Karpas-422 (cell line): ENCODE measurements around the gene KRT76. TPM values are rescaled to one million over a fixed set of nuclear protein-coding genes. Genes with fewer than 3 reads are reported as not detected.

Source experiments
- DNase-seq: peaks from one replicate; pipeline ENCODE4 v3.0.0-alpha.2; 2015
- H2AFZ ChIP-seq: fragments of 200-600 bp; sonication (generic); 2 replicates; pipeline ENCODE4 v1.6.1; 2014; ENCODE audit warnings: antibody characterized with exemption, low read length, mixed read lengths
- H3K27ac ChIP-seq: fragments of 200-600 bp; sonication (generic); 2 replicates; pipeline ENCODE4 v1.5.1; 2014; ENCODE audit warnings: mild to moderate bottlenecking, low read length, moderate library complexity
- H3K27me3 ChIP-seq: fragments of 200-600 bp; sonication (generic); 2 replicates; pipeline ENCODE4 v1.6.1; 2014; ENCODE audit warnings: low read length, mixed read lengths
- H3K36me3 ChIP-seq: fragments of 200-600 bp; sonication (generic); 2 replicates; pipeline ENCODE4 v1.6.1; 2014; ENCODE audit warnings: low read length, mixed read lengths; ENCODE audit not compliant: insufficient read depth
- H3K4me1 ChIP-seq: fragments of 200-600 bp; sonication (generic); 2 replicates; pipeline ENCODE4 v1.6.1; 2014; ENCODE audit warnings: mild to moderate bottlenecking, low read length, mixed read lengths
- H3K4me2 ChIP-seq: fragments of 200-600 bp; sonication (generic); 2 replicates; pipeline ENCODE4 v1.6.1; 2014; ENCODE audit warnings: low read length, low read depth, mild to moderate bottlenecking; ENCODE audit not compliant: poor library complexity, severe bottlenecking
- H3K4me3 ChIP-seq: fragments of 200-600 bp; sonication (generic); 2 replicates; pipeline ENCODE4 v1.5.1; 2014; ENCODE audit warnings: mild to moderate bottlenecking, antibody characterized with exemption, low read length, mixed read lengths
- H3K79me2 ChIP-seq: fragments of 200-600 bp; sonication (generic); 2 replicates; pipeline ENCODE4 v1.6.1; 2014; ENCODE audit warnings: mild to moderate bottlenecking, low read length, mixed read lengths
- H3K9ac ChIP-seq: fragments of 200-600 bp; sonication (generic); 2 replicates; pipeline ENCODE4 v1.6.0; 2014; ENCODE audit warnings: low read length
- H3K9me2 ChIP-seq: fragments of 200-600 bp; sonication (generic), shearing (Covaris generic); replicated peaks from 2 replicates; pipeline ENCODE4 v1.6.0; 2014; ENCODE audit warnings: mild to moderate bottlenecking, low read length, moderate library complexity; ENCODE audit not compliant: insufficient read depth
- H3K9me3 ChIP-seq: fragments of 300-700, 200-600 bp; sonication (generic); 2 replicates; pipeline ENCODE4 v1.6.1; 2014; ENCODE audit warnings: low read length, mixed read lengths
- H4K20me1 ChIP-seq: fragments of 200-600 bp; sonication (generic); 2 replicates; pipeline ENCODE4 v1.6.1; 2014; ENCODE audit warnings: mild to moderate bottlenecking, antibody characterized with exemption, low read length, low read depth; ENCODE audit not compliant: insufficient read depth
- total RNA-seq: library from RNA; depleted of rRNA; stranded (reverse); fragments of >200 nt; shearing (Covaris generic); gene quantifications from 2 replicates; pipeline ENCODE4 v1.2.3, GENCODE V29; 2014; ENCODE audit warnings: low replicate concordance

Gene KRT76
- total RNA-seq, 1 experiment from 2014 or later, result not detected

GRCh38 chr12:52783563-52784316, 6.6 kb upstream of the KRT76 start:
- H3K79me2 ChIP-seq, result no peaks in the 10 kb centered on the region
- H3K27ac ChIP-seq, result no peak overlapping the region
- H3K4me3 ChIP-seq, result no peak overlapping the region
- H4K20me1 ChIP-seq, result peaks cover 9% of the 10 kb centered on the region; the same call in 1 of the 2 replicates
- H3K4me2 ChIP-seq, result no peak overlapping the region
- no peak for DNase-seq
- peaks cover 21% of the 10 kb centered on the region for H3K4me1 ChIP-seq
- no peak overlapping the region for H3K9ac ChIP-seq
- H3K9me2 ChIP-seq, result no peaks in the 10 kb centered on the region
- H3K9me3 ChIP-seq, result no peaks in the 10 kb centered on the region
- H3K27me3 ChIP-seq, result no peaks in the 10 kb centered on the region
- no peak overlapping the region for H2AFZ ChIP-seq
- no peaks in the 10 kb centered on the region for H3K36me3 ChIP-seq

- no peaks in the 10 kb centered on the region for H3K79me2 ChIP-seq
- no peaks in the 10 kb centered on the region for H3K27me3 ChIP-seq
- no peak overlapping the region for H3K4me3 ChIP-seq
- H2AFZ ChIP-seq, result no peak overlapping the region
- H3K9me2 ChIP-seq, result no peaks in the 10 kb centered on the region
- no peak overlapping the region for H3K9ac ChIP-seq
- DNase-seq, result peak; percentile 16
- H4K20me1 ChIP-seq, result peaks cover 5% of the 10 kb centered on the region; the same call in 1 of the 2 replicates
- H3K27ac ChIP-seq, result no peak overlapping the region
- H3K36me3 ChIP-seq, result no peaks in the 10 kb centered on the region
- H3K4me1 ChIP-seq, result peaks cover 16% of the 10 kb centered on the region
- H3K4me2 ChIP-seq, result no peak overlapping the region
- no peaks in the 10 kb centered on the region for H3K9me3 ChIP-seq
Measured at GRCh38 chr12:52782502-52782901, 5.4 kb upstream of the KRT76 start.

- Histone ChIP-seq H2AFZ (no peak overlapping the region), H3K4me1 (peaks cover 16% of the 10 kb centered on the region), H4K20me1 (peaks cover 5% of the 10 kb centered on the region; the same call in 1 of the 2 replicates), H3K27ac (no peak overlapping the region), H3K4me3 (no peak overlapping the region), H3K27me3 (no peaks in the 10 kb centered on the region), H3K9me3 (no peaks in the 10 kb centered on the region), H3K4me2 (no peak overlapping the region), H3K9ac (no peak overlapping the region), H3K79me2 (no peaks in the 10 kb centered on the region), H3K9me2 (no peaks in the 10 kb centered on the region), H3K36me3 (no peaks in the 10 kb centered on the region)
- DNase-seq, result peak; percentile 39
Measured at GRCh38 chr12:52781399-52782082, 4.4 kb upstream of the KRT76 start.

- no peaks in the 10 kb centered on the region for H3K9me2 ChIP-seq
- H3K27ac ChIP-seq, result no peak overlapping the region
- peaks cover 9% of the 10 kb centered on the region for H3K4me1 ChIP-seq
- no peak overlapping the region for H3K9ac ChIP-seq
- peaks cover 5% of the 10 kb centered on the region; the same call in 1 of the 2 replicates for H4K20me1 ChIP-seq
- H3K36me3 ChIP-seq, result no peaks in the 10 kb centered on the region
- H3K9me3 ChIP-seq, result no peaks in the 10 kb centered on the region
- H3K4me2 ChIP-seq, result no peak overlapping the region
- no peaks in the 10 kb centered on the region for H3K27me3 ChIP-seq
- DNase-seq, result no peak
- H3K4me3 ChIP-seq, result no peak overlapping the region
- H3K79me2 ChIP-seq, result no peaks in the 10 kb centered on the region
- no peak overlapping the region for H2AFZ ChIP-seq
Measured at GRCh38 chr12:52779914-52780313, 2.8 kb upstream of the KRT76 start.

GRCh38 chr12:52778833-52779232, 1.7 kb upstream of the KRT76 start:
- Histone ChIP-seq H3K9ac (no peak overlapping the region), H4K20me1 (peaks cover 5% of the 10 kb centered on the region; the same call in 1 of the 2 replicates), H3K4me3 (no peak overlapping the region), H3K9me3 (no peaks in the 10 kb centered on the region), H3K9me2 (no peaks in the 10 kb centered on the region), H3K27ac (no peak overlapping the region), H3K4me1 (peaks cover 4% of the 10 kb centered on the region), H3K79me2 (no peaks in the 10 kb centered on the region), H3K4me2 (no peak overlapping the region), H2AFZ (no peak overlapping the region), H3K36me3 (no peaks in the 10 kb centered on the region), H3K27me3 (no peaks in the 10 kb centered on the region)
- peak; percentile 31 for DNase-seq

GRCh38 chr12:52777566-52777965, 421 bp upstream of the KRT76 start:
- no peaks in the 10 kb centered on the region for H3K4me1 ChIP-seq
- H4K20me1 ChIP-seq, result peaks cover 5% of the 10 kb centered on the region; the same call in 1 of the 2 replicates
- no peak overlapping the region for H2AFZ ChIP-seq
- H3K9me3 ChIP-seq, result no peaks in the 10 kb centered on the region
- no peaks in the 10 kb centered on the region for H3K27me3 ChIP-seq
- H3K4me3 ChIP-seq, result no peak overlapping the region
- no peaks in the 10 kb centered on the region for H3K36me3 ChIP-seq
- H3K79me2 ChIP-seq, result no peaks in the 10 kb centered on the region
- no peak overlapping the region for H3K4me2 ChIP-seq
- no peak overlapping the region for H3K27ac ChIP-seq
- no peaks in the 10 kb centered on the region for H3K9me2 ChIP-seq
- H3K9ac ChIP-seq, result no peak overlapping the region
- DNase-seq, result no peak

GRCh38 chr12:52776435-52776834, 710 bp downstream of the KRT76 start:
- H3K9me3 ChIP-seq, result no peaks in the 10 kb centered on the region
- H2AFZ ChIP-seq, result no peak overlapping the region

GRCh38 chr12:52774629-52775250, 2.4 kb downstream of the KRT76 start:
- Histone ChIP-seq H3K9me3 (no peaks in the 10 kb centered on the region), H4K20me1 (peaks cover 3% of the 10 kb centered on the region; the same call in 1 of the 2 replicates), H3K36me3 (no peaks in the 10 kb centered on the region), H3K79me2 (no peaks in the 10 kb centered on the region), H3K4me2 (no peak overlapping the region), H3K9ac (no peak overlapping the region), H3K9me2 (no peaks in the 10 kb centered on the region), H2AFZ (no peak overlapping the region), H3K4me1 (no peaks in the 10 kb centered on the region), H3K27me3 (no peaks in the 10 kb centered on the region), H3K27ac (no peak overlapping the region), H3K4me3 (no peak overlapping the region)
- no peak for DNase-seq

More at GRCh38 chr12:52776435-52776834, 710 bp downstream of the KRT76 start:
- Histone ChIP-seq H3K4me3 (no peak overlapping the region), H3K4me1 (no peaks in the 10 kb centered on the region), H3K27me3 (no peaks in the 10 kb centered on the region), H3K27ac (no peak overlapping the region), H4K20me1 (peaks cover 5% of the 10 kb centered on the region; the same call in 1 of the 2 replicates), H3K79me2 (no peaks in the 10 kb centered on the region), H3K9me2 (no peaks in the 10 kb centered on the region), H3K9ac (no peak overlapping the region), H3K36me3 (no peaks in the 10 kb centered on the region), H3K4me2 (no peak overlapping the region)
- DNase-seq, result no peak
